ENCODE measurements around the gene MROH9. TPM values are rescaled to one million over a fixed set of nuclear protein-coding genes. Genes with fewer than 3 reads are reported as not detected.

Gene MROH9
- total RNA-seq, 1 donor from 2014 or later: not detected

DNA sequence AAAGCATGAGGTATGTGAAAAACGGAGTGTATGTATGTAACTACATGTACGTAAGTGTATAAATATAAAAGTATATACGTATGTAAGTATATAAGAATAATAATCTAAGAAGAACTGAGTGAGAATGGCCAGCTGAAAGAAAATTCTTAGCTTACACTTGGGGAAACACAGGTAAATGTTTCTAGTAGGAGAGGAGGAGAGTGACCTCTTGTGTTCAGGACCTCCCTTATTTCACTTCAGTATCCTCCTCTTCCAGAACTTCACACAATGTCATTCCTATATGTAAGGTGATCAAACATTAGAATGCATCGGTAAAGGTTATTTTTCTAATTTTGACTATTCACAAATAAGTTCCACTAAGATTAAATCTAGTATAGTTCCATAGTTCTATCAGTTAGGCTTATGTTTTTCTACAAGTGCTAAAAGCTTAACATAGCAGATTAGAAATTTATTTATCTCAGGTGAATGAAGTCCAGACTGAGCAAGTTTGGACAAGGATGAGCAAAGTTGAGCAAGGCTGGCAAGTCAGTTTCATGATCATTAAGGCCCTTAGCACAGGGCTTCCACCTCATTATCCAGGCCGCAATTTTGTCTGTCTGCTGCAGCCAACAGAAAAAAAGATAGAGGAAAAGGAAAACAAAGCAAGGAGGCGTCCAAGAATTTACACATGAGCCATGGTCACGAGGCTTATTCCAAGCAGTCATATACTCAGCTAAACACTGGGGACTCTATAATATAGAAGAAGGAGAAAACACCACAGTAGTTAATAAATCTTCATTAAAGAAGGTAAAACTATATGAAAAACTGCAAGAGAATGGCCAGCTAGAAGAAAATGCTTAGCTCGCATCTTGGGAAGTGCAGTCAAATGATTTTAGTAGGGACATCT is 7.1 kb upstream of the MROH9 start:
- POLR2A ChIA-PET: no interaction called here
- CTCF ChIA-PET: interaction anchor here (1.2 to 1.9 kb wide), 2 partner anchors 24 to 999 kb away, joined by 3 to 6 read pairs; no protein-coding TSS in a partner anchor
- TF ChIP-seq, protein P1, sequence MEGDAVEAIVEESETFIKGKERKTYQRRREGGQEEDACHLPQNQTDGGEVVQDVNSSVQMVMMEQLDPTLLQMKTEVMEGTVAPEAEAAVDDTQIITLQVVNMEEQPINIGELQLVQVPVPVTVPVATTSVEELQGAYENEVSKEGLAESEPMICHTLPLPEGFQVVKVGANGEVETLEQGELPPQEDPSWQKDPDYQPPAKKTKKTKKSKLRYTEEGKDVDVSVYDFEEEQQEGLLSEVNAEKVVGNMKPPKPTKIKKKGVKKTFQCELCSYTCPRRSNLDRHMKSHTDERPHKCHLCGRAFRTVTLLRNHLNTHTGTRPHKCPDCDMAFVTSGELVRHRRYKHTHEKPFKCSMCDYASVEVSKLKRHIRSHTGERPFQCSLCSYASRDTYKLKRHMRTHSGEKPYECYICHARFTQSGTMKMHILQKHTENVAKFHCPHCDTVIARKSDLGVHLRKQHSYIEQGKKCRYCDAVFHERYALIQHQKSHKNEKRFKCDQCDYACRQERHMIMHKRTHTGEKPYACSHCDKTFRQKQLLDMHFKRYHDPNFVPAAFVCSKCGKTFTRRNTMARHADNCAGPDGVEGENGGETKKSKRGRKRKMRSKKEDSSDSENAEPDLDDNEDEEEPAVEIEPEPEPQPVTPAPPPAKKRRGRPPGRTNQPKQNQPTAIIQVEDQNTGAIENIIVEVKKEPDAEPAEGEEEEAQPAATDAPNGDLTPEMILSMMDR (IDR thresholded peaks at IDR 0.05): no peak
- ATAC-seq (ENCODE audit: low read depth) (no peak), DNase-seq (no peak)
- H3K36me3 Mint-ChIP-seq (ENCODE audit: low read depth): no peaks in the 10 kb centered on the region
- H3K4me3 Mint-ChIP-seq: no peak overlapping the region
- H3K9me3 Mint-ChIP-seq: no peaks in the 10 kb centered on the region
- peaks cover 2% of the 10 kb centered on the region for H3K27me3 Mint-ChIP-seq
- intact Hi-C loops (cut with micrococcal nuclease): loop anchor here (2.0 kb wide), 1 partner anchor 917 kb away; no protein-coding TSS in a partner anchor
- H3K27ac Mint-ChIP-seq: no peak overlapping the region
- H3K4me1 Mint-ChIP-seq: peaks cover 3% of the 10 kb centered on the region

DNA sequence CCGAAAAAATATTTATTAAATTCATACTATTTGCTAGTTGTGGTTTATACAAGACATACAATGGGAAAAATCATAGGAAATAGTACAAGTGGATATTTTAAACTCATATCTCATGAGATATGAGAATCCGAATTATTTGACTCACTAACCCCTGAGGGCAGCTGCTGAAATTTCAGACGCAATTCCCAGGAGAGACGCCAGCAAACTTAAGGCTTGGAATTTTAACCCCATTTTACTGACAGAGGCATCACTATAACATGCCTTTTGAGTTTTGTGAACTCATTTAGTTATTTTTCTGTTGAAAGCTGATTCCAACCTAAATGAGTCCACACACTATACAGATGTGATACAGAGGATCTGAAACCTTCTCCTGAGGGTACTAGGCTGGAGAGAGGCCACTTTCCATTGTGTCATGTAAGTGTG is 5.9 kb upstream of the MROH9 start:
- TF ChIP-seq, protein P1 (IDR thresholded peaks at IDR 0.05): no peak
- intact Hi-C loops (cut with micrococcal nuclease): loop anchor here (1.0 to 2.0 kb wide), 2 partner anchors 919 to 1000 kb away; no protein-coding TSS in a partner anchor
- DNase-seq (no peak), ATAC-seq (ENCODE audit: low read depth) (no peak)
- H3K36me3 Mint-ChIP-seq (ENCODE audit: low read depth): no peaks in the 10 kb centered on the region
- peaks cover 3% of the 10 kb centered on the region for H3K27me3 Mint-ChIP-seq
- no peak overlapping the region for H3K4me3 Mint-ChIP-seq
- POLR2A ChIA-PET: no interaction called here
- CTCF ChIA-PET: interaction anchor here (0.7 to 1.5 kb wide), 9 partner anchors 9 to 1002 kb away, joined by 3 to 10 read pairs (median 4); partner anchors contain the start of gene FMO4
- H3K27ac Mint-ChIP-seq: no peak overlapping the region
- peaks cover 3% of the 10 kb centered on the region for H3K4me1 Mint-ChIP-seq
- H3K9me3 Mint-ChIP-seq: no peaks in the 10 kb centered on the region

DNA sequence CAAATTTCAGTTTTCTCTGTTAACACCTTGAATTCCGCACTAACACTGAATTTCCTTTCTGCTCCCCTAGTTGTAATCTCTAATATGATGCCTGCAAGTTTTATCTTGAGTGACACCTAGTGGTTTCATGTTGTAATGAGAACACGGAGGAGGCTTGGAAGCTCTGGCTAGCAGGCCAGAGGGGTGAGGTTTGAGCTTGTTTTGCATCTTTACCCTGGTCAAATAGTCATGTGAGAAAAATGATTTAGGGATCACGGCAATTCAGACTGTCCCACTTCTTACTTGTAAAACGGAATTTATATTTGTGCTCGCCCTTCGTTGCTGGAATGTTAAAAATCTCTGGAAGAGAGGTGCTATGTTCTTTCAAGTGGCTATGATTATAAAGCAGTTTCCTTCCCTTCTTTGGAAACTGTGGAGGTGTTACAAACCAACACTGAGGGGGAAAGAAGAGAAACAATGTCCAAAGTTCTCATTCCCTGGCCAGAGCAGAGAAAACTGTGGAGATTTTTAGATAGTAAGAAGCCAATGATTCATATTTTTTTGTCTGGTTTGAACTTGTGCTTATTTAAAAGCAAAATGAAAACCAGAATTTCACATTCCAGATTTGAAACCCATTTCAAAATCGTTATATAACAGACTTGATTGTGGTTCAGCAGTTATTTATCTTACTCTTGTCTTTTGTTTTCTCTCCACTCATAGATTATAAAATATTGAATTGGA is 5.3 kb upstream of the MROH9 start:
- ChIA-PET CTCF (interaction anchor here (0.8 to 1.5 kb wide), 8 partner anchors 12 to 1003 kb away, joined by 3 to 10 read pairs (median 4); partner anchors contain the start of gene FMO4), POLR2A (no interaction called here)
- H3K4me1 Mint-ChIP-seq: peaks cover 3% of the 10 kb centered on the region
- TF ChIP-seq, protein P1 (IDR thresholded peaks at IDR 0.05): no peak
- H3K36me3 Mint-ChIP-seq (ENCODE audit: low read depth): no peaks in the 10 kb centered on the region
- H3K4me3 Mint-ChIP-seq: no peak overlapping the region
- DNase-seq (no peak), ATAC-seq (ENCODE audit: low read depth) (peak; percentile 67)
- H3K9me3 Mint-ChIP-seq: no peaks in the 10 kb centered on the region
- H3K27me3 Mint-ChIP-seq: peaks cover 3% of the 10 kb centered on the region
- intact Hi-C loops (cut with micrococcal nuclease): loop anchor here (1.0 to 2.0 kb wide), 2 partner anchors 919 to 1001 kb away; no protein-coding TSS in a partner anchor
- H3K27ac Mint-ChIP-seq: no peak overlapping the region

DNA sequence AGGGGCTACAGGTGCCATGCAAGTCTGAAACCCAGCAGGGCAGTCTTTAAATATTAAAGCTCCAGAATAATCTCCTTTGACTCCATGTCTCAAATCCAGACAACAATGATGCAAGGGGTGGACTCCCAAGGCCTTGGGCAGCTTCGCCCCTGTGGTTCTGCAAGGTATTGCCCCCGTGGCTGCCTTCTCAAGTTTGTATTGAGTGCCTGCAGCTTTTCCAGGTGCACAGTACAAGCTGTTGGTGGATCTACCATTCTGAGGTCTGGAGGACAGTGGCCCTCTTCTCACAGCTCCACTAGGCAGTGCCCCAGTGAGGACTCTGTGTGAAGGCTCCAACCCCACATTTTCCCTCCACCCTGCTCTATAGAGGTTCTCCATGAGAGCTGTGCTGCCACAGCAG is 3.7 kb upstream of the MROH9 start:
- CTCF ChIA-PET: interaction anchor here (0.9 kb wide), 1 partner anchor 12 kb away, joined by 3 read pairs; no protein-coding TSS in a partner anchor
- Mint-ChIP-seq H3K4me3 (no peak overlapping the region), H3K36me3 (ENCODE audit: low read depth) (no peaks in the 10 kb centered on the region), H3K27ac (no peak overlapping the region), H3K27me3 (peaks cover 3% of the 10 kb centered on the region), H3K4me1 (peaks cover 3% of the 10 kb centered on the region), H3K9me3 (no peaks in the 10 kb centered on the region)
- ATAC-seq (ENCODE audit: low read depth): no peak
- TF ChIP-seq, protein P1 (IDR thresholded peaks at IDR 0.05): no peak
- no peak for DNase-seq
- POLR2A ChIA-PET: no interaction called here
- intact Hi-C loops (cut with micrococcal nuclease): no loop called here
